ENCODE data around the gene MOSPD3.

The MOSPD3 gene

GRCh38 chr7:100627238-100627549 lies 14.9 kb downstream of the MOSPD3 start:
- Histone ChIP-seq H3K4me2 (ENCODE audit: low read depth, low read length, poor library complexity, severe bottlenecking) (peak overlapping the region; percentile 77), H3K9me3 (ENCODE audit: insufficient read depth, low read length) (no peaks in the 10 kb centered on the region), H3K9me2 (replicated peaks; ENCODE audit: insufficient read depth, low read length) (no peaks in the 10 kb centered on the region), H4K20me1 (ENCODE audit: low read depth, low read length) (no peaks in the 10 kb centered on the region), H3F3A (ENCODE audit: insufficient read depth) (peaks cover 12% of the 10 kb centered on the region), H3K27me3 (ENCODE audit: low read length) (no peaks in the 10 kb centered on the region), H3K27ac (ENCODE audit: low read depth, low read length) (no peak overlapping the region), H3K4me3 (ENCODE audit: insufficient read depth, low read length, poor library complexity, severe bottlenecking) (peak overlapping the region; percentile 58), H3K9ac (ENCODE audit: low read length) (peak overlapping the region; percentile 69), H3K79me2 (ENCODE audit: insufficient read depth, low read length) (no peaks in the 10 kb centered on the region), H3K36me3 (ENCODE audit: low read length) (no peaks in the 10 kb centered on the region), H2AFZ (ENCODE audit: low read depth, low read length, severe bottlenecking) (no peak overlapping the region)
- TF ChIP-seq CTCF (IDR thresholded peaks at IDR 0.05; ENCODE audit: insufficient read depth, low read length, poor library complexity, severe bottlenecking) (no peak), EZH2phosphoT487 (conservative IDR thresholded peaks at IDR 0.05; ENCODE audit: low read length) (no peak)

GRCh38 chr7:100629117-100629716 lies 16.9 kb downstream of the MOSPD3 start:
- H3K27me3 ChIP-seq (ENCODE audit: low read length) = no peaks in the 10 kb centered on the region
- no peak overlapping the region for H3K4me2 ChIP-seq (ENCODE audit: low read depth, low read length, poor library complexity, severe bottlenecking)
- H3K79me2 ChIP-seq (ENCODE audit: insufficient read depth, low read length) = no peaks in the 10 kb centered on the region
- H3K27ac ChIP-seq (ENCODE audit: low read depth, low read length) = no peak overlapping the region
- H3K9ac ChIP-seq (ENCODE audit: low read length) = no peak overlapping the region
- no peaks in the 10 kb centered on the region for H3K9me2 ChIP-seq (replicated peaks; ENCODE audit: insufficient read depth, low read length)
- H3F3A ChIP-seq (ENCODE audit: insufficient read depth) = peaks cover 18% of the 10 kb centered on the region
- no peak overlapping the region for H3K4me3 ChIP-seq (ENCODE audit: insufficient read depth, low read length, poor library complexity, severe bottlenecking)
- H3K36me3 ChIP-seq (ENCODE audit: low read length) = no peaks in the 10 kb centered on the region
- TF ChIP-seq CTCF (IDR thresholded peaks at IDR 0.05; ENCODE audit: insufficient read depth, low read length, poor library complexity, severe bottlenecking) (peak; percentile 56), EZH2phosphoT487 (conservative IDR thresholded peaks at IDR 0.05; ENCODE audit: low read length) (no peak)
- no peaks in the 10 kb centered on the region for H3K9me3 ChIP-seq (ENCODE audit: insufficient read depth, low read length)
- no peak overlapping the region for H2AFZ ChIP-seq (ENCODE audit: low read depth, low read length, severe bottlenecking)
- no peaks in the 10 kb centered on the region for H4K20me1 ChIP-seq (ENCODE audit: low read depth, low read length)

- no peaks in the 10 kb centered on the region for H3K79me2 ChIP-seq (ENCODE audit: insufficient read depth, low read length)
- H3K27me3 ChIP-seq (ENCODE audit: low read length) = no peaks in the 10 kb centered on the region
- TF ChIP-seq CTCF (IDR thresholded peaks at IDR 0.05; ENCODE audit: insufficient read depth, low read length, poor library complexity, severe bottlenecking) (no peak), EZH2phosphoT487 (conservative IDR thresholded peaks at IDR 0.05; ENCODE audit: low read length) (no peak)
- H3F3A ChIP-seq (ENCODE audit: insufficient read depth) = peaks cover 18% of the 10 kb centered on the region
- H3K36me3 ChIP-seq (ENCODE audit: low read length) = no peaks in the 10 kb centered on the region
- H3K27ac ChIP-seq (ENCODE audit: low read depth, low read length) = no peak overlapping the region
- no peak overlapping the region for H2AFZ ChIP-seq (ENCODE audit: low read depth, low read length, severe bottlenecking)
- H4K20me1 ChIP-seq (ENCODE audit: low read depth, low read length) = no peaks in the 10 kb centered on the region
- H3K9ac ChIP-seq (ENCODE audit: low read length) = no peak overlapping the region
- H3K4me3 ChIP-seq (ENCODE audit: insufficient read depth, low read length, poor library complexity, severe bottlenecking) = no peak overlapping the region
- H3K4me2 ChIP-seq (ENCODE audit: low read depth, low read length, poor library complexity, severe bottlenecking) = no peak overlapping the region
- no peaks in the 10 kb centered on the region for H3K9me3 ChIP-seq (ENCODE audit: insufficient read depth, low read length)
- H3K9me2 ChIP-seq (replicated peaks; ENCODE audit: insufficient read depth, low read length) = no peaks in the 10 kb centered on the region
These were observed 17.7 kb downstream of the MOSPD3 start for GRCh38 chr7:100630066-100630465.
